Heart left ventricle (tissue), 13 donors: ENCODE data around the gene FOXO3B.
"Not testable (repeated sequence)": the region's sequence is repeated elsewhere in the genome, so short reads cannot be mapped to it uniquely, and the experiment has no call there.

Source experiments
- POLR2A ChIP-seq, 2 donors: fragments of 450-650 bp; IDR thresholded peaks; one replicate each; pipeline ENCODE4 v1.6.1; 2017; ENCODE audit warnings: antibody characterized with exemption in 2 of 2, mild to moderate bottlenecking in 2 of 2, moderate library complexity in 2 of 2
- TF ChIP-seq, protein P1 (sequence below), 12 donors: fragments of 200-600 bp; sonication (generic) in 4 of 12; IDR thresholded peaks; one replicate each; pipeline versions ENCODE4 v1.5.0 to v1.8.0; 2018 to 2022; ENCODE audit warnings: antibody characterized with exemption in 12 of 12, mild to moderate bottlenecking in 5 of 12
- donor health status: ischemic (EF 13 %, LVEDD 7.1; RV severe dilation, severe dysfunction).
- donor health status: DM: no; HTN: yes; CAD: no.
- donor health status: DM: no; HTN: no; CAD: no.
- donor health status: ischemic (EF 25% LVEDD 6.9; RV normal size, moderate dysfunction).
- donor health status: ischemic (EF 25% LVEDD 5.7; RV mildly dilated, moderate dysfunction).
- donor health status: ischemic (EF 35%, LVEDD 5.7; RV mildly dilated, moderate dysfunction).
- donor health status: nonischemic (EF 11% LVEDD 7.7; RV severe dilation, severe dysfunction).
- donor health status: DM: yes; HTN: yes; CAD: no.
- donor health status: PGD.
- donor health status: ischemic (EF 29% LVEDD 5.4; RV normal size, mild dysfunction).
- donor health status: nonischemic (EF 23%, LVEDD 6.1; RV moderate dilation, normal function).

DNA sequence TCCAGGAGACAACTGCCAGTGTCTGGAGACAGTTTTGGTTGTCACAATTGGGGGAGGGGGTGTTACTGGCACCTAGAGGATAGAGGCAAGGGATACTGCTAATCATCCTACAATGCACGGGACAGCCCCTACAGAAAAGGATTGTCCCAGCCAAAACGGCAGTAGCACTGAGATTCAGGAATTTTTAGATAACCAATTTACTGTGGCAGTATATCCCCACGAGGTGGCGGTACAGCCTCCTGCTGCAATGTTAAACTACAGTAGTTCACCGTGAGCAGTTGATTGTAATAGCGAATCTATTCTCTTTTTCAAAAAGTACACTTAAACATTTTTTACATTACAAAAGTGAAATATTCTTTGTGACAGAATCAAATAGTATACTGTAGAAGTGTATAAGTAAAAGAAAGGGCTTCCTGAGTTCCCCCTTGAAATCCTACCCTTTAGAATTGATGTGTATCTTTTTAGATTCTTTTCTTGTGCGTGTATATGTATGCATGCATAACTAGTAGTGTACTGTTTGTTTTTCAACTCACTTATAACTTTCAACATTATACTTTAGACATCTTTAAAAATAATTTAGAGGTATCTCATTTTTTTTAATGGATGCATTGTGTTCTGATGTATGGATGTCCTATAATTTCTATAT, 30.4 kb upstream of the FOXO3B start:
- TF ChIP-seq, protein P1, sequence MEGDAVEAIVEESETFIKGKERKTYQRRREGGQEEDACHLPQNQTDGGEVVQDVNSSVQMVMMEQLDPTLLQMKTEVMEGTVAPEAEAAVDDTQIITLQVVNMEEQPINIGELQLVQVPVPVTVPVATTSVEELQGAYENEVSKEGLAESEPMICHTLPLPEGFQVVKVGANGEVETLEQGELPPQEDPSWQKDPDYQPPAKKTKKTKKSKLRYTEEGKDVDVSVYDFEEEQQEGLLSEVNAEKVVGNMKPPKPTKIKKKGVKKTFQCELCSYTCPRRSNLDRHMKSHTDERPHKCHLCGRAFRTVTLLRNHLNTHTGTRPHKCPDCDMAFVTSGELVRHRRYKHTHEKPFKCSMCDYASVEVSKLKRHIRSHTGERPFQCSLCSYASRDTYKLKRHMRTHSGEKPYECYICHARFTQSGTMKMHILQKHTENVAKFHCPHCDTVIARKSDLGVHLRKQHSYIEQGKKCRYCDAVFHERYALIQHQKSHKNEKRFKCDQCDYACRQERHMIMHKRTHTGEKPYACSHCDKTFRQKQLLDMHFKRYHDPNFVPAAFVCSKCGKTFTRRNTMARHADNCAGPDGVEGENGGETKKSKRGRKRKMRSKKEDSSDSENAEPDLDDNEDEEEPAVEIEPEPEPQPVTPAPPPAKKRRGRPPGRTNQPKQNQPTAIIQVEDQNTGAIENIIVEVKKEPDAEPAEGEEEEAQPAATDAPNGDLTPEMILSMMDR (IDR thresholded peaks at IDR 0.05): peak; percentile 37 to 66 (median 58)
- not testable (repeated sequence) for TF ChIP-seq POLR2A (IDR thresholded peaks at IDR 0.05)
